BE2C (cell line): ENCODE data around the gene PRKAR2A.
A peak's percentile ranks its signal among the peaks of the same experiment; 100 is the strongest.

Experiments used
- DNase-seq: peaks from one replicate; pipeline ENCODE4 v3.0.0-alpha.2; 2020
- H3K27me3 ChIP-seq: fragments of 250-450 bp; sonication (Bioruptor Pico); 2 replicates; pipeline ENCODE4 v1.5.1; 2020; ENCODE audit warnings: mild to moderate bottlenecking
- H3K36me3 ChIP-seq: fragments of 250-450 bp; sonication (Bioruptor Pico); 2 replicates; pipeline ENCODE4 v1.5.1; 2020; ENCODE audit warnings: mild to moderate bottlenecking
- H3K4me1 ChIP-seq: fragments of 250-450 bp; sonication (Bioruptor Pico); 2 replicates; pipeline ENCODE4 v1.5.1; 2020
- H3K4me3 ChIP-seq: 2 replicates; pipeline ENCODE4 v1.5.1; 2011; ENCODE audit warnings: low read depth, low read length
- H3K9me3 ChIP-seq: fragments of 250-450 bp; sonication (Bioruptor Pico); 2 replicates; pipeline ENCODE4 v1.5.1; 2020
- TF ChIP-seq, protein P1 (sequence below): IDR thresholded peaks from 2 replicates; pipeline ENCODE4 v1.5.1; 2012; ENCODE audit warnings: mild to moderate bottlenecking, low read depth, low read length

Gene PRKAR2A

DNA sequence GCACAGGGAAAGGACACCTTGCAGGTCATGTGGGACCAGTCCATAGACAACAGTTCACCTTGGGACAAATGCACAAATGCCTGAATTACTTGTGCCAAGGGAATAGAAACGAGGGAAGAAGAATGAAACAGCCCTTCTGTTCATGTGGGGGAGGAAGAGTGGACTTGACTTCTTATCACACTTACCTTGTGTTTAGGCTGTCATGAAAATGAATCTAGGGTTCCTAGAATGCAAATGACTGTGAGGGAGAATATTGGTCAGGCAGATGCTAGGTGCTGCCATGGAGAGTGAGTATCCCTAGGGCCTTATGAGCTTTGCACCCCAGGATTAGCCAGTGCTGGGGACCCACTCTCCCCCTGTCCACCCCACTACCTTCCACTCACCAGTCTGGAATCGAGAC, 11.0 kb upstream of the PRKAR2A start:
- Histone ChIP-seq H3K9me3 (no peaks in the 10 kb centered on the region), H3K27me3 (no peaks in the 10 kb centered on the region), H3K36me3 (no peaks in the 10 kb centered on the region), H3K4me1 (no peaks in the 10 kb centered on the region), H3K4me3 (no peak overlapping the region)
- TF ChIP-seq, protein P1, sequence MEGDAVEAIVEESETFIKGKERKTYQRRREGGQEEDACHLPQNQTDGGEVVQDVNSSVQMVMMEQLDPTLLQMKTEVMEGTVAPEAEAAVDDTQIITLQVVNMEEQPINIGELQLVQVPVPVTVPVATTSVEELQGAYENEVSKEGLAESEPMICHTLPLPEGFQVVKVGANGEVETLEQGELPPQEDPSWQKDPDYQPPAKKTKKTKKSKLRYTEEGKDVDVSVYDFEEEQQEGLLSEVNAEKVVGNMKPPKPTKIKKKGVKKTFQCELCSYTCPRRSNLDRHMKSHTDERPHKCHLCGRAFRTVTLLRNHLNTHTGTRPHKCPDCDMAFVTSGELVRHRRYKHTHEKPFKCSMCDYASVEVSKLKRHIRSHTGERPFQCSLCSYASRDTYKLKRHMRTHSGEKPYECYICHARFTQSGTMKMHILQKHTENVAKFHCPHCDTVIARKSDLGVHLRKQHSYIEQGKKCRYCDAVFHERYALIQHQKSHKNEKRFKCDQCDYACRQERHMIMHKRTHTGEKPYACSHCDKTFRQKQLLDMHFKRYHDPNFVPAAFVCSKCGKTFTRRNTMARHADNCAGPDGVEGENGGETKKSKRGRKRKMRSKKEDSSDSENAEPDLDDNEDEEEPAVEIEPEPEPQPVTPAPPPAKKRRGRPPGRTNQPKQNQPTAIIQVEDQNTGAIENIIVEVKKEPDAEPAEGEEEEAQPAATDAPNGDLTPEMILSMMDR = no peak
- no peak for DNase-seq

GRCh38 chr3:48857641-48858040, 10.0 kb upstream of the PRKAR2A start:
- H3K4me1 ChIP-seq = no peaks in the 10 kb centered on the region
- no peaks in the 10 kb centered on the region for H3K27me3 ChIP-seq
- no peak for DNase-seq
- H3K4me3 ChIP-seq = no peak overlapping the region
- H3K9me3 ChIP-seq = no peaks in the 10 kb centered on the region
- no peaks in the 10 kb centered on the region for H3K36me3 ChIP-seq
- TF ChIP-seq, protein P1 = no peak

- H3K4me3 ChIP-seq = no peak overlapping the region
- TF ChIP-seq, protein P1 = no peak
- no peaks in the 10 kb centered on the region for H3K36me3 ChIP-seq
- peaks cover 3% of the 10 kb centered on the region; the same call in 1 of the 2 replicates for H3K4me1 ChIP-seq
- H3K9me3 ChIP-seq = no peaks in the 10 kb centered on the region
- no peaks in the 10 kb centered on the region for H3K27me3 ChIP-seq
- no peak for DNase-seq
Measured at GRCh38 chr3:48856469-48856868, 8.8 kb upstream of the PRKAR2A start.

DNA sequence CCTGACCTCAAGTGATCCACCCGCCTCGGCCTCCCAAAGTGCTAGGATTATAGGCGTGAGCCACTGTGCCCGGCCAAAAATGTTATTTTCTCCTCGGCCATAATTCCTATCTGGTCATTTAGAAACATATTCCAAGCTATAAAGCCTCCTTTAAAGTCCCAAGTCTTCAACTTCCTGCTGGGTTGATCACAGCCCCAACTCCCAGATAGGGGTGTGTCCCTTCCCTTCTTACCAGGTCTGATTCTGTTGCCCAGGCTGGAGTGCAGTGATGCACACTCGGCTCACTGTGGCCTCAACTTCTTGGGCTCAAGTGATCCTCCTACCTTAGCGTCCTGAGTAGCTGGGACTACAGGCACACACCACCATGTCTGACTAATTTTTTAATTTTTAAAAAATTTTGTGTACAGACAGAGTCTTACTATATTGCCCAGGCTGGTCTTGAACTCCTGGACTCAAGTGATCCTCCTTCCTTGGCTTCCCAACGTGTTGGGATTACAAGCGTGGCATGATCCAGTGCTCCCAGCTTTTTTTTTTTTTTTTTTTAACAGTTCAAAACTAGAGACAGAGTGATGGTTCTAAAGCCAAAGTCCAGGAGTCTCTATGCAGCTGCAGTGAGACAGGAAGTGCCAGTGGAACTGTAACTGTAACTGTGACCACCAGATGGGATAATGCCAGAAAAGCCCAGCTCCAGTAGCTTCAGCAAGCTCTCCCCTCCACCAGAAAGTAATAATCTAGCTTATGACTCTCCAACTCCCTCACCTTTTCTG, 8.2 kb upstream of the PRKAR2A start:
- Histone ChIP-seq H3K27me3 (no peaks in the 10 kb centered on the region), H3K4me3 (no peak overlapping the region), H3K36me3 (no peaks in the 10 kb centered on the region), H3K9me3 (no peaks in the 10 kb centered on the region), H3K4me1 (peaks cover 3% of the 10 kb centered on the region; the same call in 1 of the 2 replicates)
- no peak for DNase-seq
- TF ChIP-seq, protein P1 = no peak

DNA sequence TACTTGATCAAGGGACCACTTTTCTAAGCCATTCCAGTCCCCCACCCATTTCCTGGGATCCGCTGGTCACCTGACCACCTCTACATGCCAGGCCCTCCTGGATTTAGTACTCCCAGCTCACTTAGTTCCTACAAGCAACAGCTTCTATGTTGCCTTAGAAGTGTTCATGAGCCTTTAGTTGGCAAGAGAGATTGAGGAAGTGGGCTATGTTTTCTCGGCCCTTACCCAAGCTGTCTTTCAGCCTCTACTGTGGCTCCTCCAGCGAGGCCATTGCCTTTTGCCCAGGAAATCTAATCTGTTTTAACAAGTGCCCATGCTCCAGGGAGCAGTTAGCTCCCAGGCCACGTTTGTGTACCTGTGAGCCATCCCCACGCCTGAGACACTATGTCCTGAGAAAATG, 4.5 kb upstream of the PRKAR2A start:
- no peaks in the 10 kb centered on the region for H3K36me3 ChIP-seq

GRCh38 chr3:48851407-48851806, 3.7 kb upstream of the PRKAR2A start:
- Histone ChIP-seq H3K36me3 (no peaks in the 10 kb centered on the region), H3K27me3 (no peaks in the 10 kb centered on the region), H3K4me3 (no peak overlapping the region), H3K4me1 (peaks cover 3% of the 10 kb centered on the region; the same call in 1 of the 2 replicates), H3K9me3 (no peaks in the 10 kb centered on the region)
- DNase-seq = peak; percentile 60
- TF ChIP-seq, protein P1 = no peak

More for the DNA sequence above, 4.5 kb upstream of the PRKAR2A start:
- TF ChIP-seq, protein P1 = no peak
- DNase-seq = no peak
- no peak overlapping the region for H3K4me3 ChIP-seq
- H3K4me1 ChIP-seq = peaks cover 3% of the 10 kb centered on the region; the same call in 1 of the 2 replicates
- H3K9me3 ChIP-seq = no peaks in the 10 kb centered on the region
- H3K27me3 ChIP-seq = no peaks in the 10 kb centered on the region
